Activated T-helper 1 cell treated with anti-CD3 and anti-CD28 coated beads, Interleukin-2, amount 50 U/mL, for 16 hours (primary cell): ENCODE results near the gene RBM22.

Source experiments
- DNase-seq, 2 donors: peaks; one replicate each; pipeline ENCODE4 v3.0.0-alpha.2; 2020; ENCODE audit warnings: low read depth in 1 of 2, low spot score in 1 of 2

The RBM22 gene

DNA sequence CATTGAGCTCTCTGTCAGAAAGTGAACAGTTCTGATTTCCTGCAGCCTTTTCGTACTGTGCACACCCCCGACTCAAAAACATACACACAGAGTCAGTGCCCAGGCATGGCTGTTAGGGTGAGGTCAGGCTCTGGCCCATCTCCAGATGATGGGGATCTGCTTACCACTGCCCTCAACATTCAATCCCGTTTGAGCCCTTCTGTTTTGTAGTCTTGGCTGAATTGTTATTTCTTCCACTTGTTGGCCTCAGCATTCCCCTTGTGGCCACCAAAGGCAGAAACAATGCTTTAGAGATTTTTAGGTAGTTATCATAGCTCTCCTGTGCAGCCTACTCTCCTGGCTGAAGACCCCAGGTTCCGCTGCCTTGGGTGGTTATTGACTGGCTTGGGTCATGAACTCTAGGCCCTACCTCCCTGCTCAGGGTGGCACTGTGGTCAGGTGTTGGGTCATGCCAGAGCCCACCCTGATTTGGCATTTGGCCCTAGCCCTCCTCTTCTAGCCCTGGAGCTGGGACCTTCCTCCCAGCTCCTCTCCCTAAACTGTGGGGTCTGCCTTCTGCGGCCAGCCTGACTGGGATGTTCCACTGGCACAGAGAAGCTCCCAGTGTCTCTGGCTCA lies 47.6 kb downstream of the RBM22 start:
- no peak for DNase-seq

DNA sequence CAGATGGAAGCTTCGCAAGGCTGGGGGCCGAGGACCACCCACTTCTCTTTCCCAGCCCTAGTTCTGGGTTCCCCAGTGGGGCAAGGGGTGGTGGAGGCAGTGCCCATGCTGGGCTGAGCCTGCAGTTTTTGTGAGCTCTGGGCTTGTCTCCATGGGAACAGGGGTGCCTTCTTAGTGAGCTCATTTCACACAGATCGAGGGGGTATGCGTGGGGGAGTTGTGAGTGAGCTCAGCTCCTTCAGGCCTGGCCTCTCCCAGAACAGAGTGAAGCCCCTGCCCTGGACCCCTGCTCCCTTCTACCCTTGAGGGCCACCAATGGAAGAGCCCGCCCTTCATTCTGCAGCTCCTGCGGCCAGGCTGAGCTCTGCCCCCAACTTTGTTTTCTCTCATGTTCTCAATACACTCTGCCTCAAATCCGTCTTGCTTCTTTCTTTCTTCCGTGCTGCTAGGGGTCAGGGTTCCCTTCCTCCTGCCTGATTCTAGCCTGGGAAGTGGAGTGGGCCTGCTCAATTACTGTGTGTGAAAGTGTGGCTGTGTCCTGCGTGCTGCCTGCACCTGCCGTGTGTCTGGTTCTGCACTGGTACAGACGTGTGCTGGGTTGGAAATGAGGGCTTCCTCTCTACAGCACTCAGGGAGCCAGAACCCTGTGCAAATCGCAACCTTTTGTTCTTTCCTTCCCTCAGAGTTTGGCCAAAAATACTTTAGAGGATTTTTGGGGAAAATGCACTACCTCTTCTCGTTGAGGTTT lies 48.8 kb downstream of the RBM22 start:
- no peak for DNase-seq

DNA sequence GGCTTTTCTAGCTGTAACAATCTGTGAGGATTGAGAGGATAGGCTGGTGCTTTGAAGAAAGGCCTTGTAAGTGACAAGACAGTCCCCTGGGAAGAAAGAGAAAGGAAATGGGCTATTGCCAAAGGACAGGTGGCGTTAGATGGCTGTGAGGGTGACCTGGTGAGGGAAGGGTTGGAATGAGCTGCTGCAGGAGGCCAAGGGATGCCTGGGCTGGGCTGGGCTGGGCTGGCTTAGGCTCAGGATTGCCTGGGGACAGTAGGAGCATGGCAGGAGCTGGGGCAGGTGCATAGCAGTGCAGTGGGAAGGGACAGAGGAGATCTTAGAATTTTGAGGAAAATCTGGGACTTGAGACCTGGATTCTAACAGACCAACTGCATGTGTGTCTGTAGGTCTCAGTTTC lies 49.5 kb downstream of the RBM22 start:
- DNase-seq: no peak

DNA sequence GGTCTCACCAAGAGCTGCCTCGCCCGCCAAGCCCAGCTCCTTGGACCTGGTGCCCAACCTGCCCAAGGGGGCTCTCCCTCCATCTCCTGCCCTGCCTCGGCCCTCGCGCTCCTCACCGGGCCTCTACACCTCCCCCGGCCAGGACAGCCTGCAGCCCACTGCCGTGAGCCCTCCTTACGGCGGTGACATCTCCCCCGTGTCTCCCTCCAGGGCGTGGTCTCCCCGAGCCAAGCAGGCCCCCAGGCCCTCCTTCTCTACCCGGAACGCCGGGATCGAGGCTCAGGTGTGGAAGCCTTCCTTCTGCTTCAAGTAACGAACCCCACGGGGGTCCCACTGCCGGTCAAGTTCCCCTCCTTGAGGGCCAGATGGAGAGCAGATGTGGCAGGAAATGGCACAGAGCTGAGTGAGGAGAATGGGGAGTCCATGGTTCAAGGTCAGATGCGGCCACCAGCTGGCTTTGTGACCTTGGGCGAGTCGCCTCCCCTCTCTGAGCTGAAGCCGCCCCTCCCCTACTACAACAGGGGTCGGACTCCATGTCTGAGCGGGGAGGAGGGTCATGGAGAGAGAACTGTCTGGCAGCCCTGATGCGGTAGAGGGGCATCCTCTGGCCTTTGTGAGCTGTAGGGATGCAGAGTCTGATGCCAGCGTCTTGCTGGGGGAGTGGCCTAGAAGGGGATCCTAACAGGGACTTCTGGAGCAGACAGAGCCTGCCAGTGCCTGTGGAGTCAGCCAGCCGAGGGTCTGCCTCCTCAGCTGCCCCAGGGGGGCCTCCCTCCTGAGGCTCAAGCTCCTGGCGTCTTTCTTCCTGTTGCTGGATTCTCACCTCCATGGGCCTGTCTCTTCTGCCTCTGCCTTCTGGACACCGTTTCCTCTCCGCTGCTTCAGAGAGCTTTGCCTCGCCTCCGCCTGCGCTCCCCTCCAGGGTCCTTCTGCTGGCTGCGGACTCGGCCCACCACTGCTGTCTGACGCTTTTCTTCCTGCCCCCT lies 50.5 kb downstream of the RBM22 start:
- DNase-seq: no peak

DNA sequence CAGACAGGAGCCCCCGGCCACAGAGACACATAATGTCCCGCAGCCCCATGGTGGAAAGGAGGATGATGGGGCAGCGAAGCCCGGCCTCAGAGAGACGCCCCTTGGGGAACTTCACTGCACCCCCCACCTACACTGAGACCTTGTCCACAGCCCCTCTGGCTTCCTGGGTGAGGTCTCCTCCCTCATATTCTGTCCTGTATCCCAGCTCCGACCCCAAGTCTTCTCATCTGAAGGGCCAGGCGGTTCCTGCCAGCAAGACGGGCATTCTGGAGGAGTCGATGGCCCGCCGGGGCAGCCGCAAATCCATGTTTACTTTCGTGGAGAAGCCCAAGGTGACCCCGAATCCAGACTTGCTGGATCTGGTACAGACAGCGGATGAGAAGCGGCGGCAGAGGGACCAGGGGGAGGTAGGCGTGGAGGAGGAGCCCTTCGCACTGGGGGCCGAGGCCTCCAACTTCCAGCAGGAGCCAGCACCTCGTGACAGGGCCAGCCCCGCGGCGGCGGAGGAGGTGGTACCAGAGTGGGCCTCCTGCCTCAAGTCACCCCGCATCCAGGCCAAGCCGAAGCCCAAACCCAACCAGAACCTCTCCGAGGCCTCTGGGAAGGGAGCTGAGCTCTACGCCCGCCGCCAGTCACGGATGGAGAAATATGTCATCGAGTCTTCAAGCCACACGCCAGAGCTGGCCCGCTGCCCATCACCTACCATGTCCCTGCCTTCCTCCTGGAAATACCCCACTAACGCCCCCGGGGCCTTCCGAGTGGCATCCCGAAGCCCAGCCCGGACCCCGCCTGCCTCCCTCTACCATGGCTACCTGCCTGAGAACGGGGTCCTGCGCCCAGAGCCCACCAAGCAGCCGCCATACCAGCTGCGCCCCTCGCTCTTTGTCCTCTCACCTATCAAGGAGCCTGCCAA lies 51.5 kb downstream of the RBM22 start:
- no peak for DNase-seq

DNA sequence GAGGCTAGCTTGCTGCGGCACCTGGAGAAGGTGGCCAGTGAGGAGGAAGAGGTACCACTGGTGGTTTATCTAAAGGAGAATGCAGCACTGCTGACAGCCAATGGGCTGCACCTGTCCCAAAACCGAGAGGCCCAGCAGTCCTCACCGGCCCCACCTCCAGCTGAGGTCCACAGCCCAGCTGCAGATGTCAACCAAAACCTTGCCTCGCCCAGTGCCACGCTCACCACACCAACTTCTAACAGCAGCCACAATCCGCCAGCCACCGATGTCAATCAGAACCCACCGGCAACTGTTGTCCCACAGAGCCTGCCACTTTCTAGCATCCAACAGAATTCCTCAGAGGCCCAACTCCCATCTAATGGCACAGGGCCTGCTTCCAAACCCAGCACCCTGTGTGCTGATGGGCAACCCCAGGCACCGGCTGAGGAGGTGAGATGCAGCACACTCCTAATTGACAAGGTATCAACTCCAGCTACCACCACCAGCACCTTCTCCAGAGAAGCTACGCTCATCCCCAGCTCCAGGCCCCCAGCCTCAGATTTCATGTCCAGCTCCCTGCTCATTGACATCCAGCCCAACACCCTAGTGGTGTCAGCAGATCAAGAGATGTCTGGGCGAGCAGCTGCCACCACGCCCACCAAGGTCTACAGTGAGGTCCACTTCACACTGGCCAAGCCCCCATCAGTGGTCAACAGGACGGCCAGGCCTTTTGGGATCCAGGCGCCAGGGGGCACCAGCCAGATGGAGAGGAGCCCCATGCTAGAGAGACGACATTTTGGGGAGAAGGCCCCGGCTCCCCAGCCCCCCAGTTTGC lies 52.4 kb downstream of the RBM22 start:
- DNase-seq: no peak

DNA sequence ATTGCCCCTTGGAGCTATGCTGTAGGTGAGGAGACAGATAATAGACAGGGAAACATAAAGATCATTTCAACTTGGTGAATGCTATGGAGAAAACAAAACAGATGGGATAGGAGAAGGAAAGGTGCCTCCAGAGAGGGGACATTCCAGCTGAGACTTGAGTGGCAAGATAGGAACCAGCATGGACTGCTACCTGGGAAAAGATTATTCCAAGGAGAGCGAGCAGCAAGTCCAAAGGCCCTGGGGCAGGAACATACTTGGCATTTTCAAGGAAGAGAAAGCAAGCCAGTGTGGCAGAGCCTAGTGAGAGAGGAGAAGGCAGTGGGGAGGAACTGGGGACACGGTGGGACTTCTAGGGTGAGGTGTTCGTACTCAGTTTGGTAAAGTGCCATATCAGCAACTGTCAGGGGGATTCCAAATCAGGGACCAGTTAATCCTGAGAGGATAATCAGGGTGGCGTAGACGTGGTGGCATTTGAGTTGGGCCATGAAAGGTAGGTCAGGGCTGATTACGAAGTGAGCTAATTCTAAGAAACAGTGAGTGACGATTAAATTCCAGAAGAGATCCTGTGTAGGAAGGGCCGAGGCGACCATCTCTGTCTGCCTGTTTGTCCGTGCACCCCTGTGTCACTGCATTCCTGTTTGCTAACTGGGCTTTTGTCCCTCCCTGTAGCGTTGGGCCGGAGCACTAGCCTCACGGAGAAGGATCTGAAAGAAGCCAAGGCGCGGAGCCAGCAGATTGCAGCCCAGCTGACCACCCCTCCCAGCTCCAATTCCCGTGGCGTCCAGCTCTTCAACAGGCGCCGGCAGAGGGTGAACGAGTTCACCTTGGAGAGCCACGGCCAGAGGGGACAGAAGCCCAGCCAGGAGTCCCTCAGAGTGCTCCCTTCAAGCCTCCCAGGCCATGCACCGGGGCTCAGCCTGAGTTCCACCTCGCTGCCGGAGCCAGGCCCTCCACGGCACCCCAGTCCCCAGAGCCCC lies 53.3 kb downstream of the RBM22 start:
- no peak for DNase-seq

DNA sequence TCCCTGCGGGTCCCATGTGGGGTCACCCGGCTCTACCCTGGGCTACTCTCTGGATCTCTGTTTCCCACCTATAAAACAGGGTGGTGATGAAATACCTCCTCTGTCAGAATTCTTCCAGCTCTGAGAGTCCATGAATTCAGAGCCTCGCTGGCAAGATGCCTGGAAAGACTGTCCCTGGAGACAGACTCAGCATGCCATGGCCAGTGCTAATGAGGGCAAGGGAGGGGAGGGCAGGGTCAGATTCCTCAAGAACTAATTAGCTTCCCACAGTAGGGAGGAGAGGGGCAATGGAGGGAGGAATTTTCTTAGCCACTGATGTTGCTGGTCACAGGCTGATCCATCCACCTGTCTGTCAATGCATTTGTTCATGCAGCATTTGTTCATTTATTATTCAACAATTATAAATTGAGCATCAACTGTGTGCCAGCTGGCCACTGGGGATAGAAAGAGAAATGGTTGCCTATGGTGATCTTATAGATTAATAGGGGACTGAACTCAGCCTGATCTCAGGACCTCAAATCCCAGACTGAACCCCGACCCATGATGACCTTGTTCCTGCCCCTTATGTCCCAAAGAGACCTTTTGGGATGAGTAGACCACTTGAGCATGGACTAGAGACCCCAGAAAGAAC lies 55.7 kb downstream of the RBM22 start:
- DNase-seq: no peak

DNA sequence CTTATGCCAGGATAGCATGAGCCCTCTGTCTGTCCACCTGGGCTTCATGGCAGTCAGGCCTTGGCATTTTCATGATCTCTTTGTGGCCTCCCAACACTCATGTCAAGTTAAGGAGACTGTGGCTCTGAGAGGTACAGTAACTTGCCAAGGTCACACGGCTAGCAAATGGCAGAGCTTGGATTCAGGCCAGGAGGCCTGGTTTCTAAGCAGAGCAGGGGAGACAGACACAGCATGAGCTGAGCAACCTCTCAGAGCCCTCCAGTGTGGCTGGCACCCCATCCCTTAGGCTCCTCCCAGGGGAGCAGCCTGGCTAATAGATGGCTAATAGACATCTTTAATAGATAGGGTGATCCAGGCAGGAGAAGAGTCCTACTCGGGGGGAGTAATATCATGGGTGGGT lies 56.3 kb downstream of the RBM22 start:
- DNase-seq: no peak

DNA sequence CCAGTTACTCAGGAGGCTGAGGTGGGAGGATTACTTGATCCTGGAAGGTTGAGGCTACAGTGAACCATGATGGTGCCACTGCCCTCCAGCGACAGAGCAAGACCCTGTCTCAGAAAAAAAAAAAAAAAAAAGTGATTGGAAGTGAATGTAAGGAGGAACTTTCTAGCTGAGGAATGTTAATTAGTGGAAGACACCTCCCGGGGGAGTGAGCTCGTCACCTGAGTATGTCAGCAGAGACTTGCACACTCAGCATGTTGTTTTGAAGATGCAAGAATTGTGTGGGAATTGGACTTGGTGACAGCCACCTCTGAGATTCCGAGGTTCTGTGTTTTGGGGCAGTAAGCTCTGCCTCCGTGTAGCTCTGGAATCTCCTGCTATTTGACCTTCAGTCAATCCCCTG lies 56.8 kb downstream of the RBM22 start:
- DNase-seq: no peak

DNA sequence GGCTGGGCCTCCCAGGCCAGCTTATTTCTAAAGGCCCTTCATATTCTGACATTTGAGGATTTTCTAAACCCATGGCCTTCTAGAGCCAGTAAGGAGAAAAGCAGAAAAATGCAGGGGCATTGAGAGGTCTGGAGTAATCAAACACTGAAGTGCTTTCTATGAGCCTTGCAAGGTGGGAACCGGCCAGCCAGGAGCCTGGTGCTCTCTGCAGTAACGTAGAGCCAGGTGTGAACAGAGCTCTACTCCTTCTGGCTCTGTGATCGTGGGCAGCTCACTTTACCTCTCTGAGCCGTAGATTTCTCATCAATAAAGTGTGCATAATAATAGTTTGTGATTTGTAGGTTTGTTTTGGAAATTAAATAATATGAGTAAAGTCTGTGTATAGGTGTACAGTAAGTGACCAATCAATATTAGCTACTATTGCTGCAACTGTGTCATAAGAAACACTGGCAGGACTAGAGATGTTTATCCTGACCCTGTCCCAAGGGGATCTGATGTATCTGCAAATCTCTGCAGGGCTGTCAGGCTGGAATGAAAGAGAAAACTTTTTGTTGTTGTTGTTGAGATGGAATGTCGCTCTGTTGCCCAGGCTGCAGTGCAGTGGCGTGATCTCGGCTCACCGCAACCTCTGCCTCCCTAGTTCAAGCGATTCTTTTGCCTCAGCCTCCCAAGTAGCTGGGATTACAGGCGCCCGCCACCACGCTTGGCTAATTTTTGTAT lies 57.7 kb downstream of the RBM22 start:
- no peak for DNase-seq

DNA sequence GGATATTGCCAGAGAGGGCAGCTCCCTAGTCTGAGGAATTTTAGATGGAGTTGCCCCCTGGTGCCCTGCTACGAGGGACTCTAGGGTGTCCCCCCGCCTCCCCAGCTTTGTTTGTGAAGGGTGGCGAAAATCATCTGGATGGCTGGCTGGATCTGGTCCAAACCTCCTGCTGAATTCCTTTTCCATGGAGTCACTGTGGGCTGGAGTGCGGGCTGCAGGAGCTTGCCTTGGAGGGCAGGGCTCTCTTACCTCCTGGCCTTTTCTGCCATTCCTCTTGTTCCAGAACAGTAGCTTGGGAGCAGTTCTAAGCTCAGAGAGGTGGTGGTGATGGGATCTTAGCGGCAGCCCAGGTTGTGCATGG lies 58.3 kb downstream of the RBM22 start:
- DNase-seq: no peak

DNA sequence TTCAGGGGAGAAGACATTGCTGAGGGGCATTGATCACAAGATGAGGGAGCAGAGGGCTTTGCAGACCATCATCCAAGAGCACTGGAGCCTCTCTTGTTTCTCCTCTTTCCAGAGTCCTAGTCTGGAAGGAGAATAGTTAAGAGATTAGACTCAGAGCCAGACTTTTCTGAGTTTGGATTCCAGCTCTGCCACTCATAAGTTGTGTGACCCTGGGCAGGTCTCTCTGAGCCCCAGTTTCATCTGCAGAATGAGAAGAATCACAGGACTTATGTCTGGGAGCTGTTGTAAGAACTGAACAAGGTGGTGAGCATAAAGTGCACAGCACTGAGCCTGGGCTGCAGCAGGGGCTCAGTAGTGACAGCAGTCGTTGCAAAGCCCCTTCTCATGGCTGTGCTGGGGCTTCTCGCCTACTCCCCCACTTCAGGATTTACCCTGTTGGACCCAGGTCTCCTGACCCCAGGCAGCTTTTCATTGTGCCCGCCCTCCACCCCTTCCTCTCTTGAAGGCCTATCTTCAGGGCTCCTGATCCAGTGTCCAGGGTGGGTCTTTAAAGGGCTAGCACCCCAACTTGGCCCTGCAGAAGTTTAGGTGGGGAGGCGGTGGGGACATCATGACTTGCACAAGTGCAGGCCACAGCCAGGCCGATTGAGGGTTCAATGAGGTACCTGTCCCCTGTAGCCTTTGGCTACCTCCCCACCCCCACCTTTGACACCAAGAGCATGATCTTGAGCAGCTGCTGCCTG lies 58.9 kb downstream of the RBM22 start:
- DNase-seq: no peak

DNA sequence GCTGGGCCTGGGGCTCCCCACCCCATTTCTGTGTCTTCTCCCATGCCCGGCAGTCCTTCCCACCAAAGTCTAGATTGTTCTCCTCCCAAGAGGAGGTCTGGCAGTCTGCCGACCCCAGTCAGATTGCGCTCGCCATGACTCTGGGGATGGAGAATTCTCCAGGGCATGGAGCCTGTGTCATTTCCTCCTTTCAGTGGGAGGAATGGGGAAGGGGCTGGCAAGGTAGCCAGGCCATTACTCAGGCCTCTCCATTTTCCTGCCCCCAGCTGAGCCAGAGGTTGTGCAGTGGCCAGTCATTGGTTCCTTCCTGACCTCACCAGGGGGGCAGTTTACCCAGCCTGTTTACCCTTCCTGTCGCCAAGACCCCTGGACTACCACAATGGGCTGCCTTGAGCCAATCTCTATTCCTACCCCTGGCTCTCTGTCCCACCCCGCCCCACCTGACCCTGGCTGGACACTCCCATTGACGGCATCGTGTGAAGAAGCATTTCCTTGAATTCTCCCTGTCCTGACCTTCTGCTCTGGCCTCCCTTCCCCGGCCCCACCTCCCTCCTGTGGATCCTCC lies 59.8 kb downstream of the RBM22 start:
- DNase-seq: no peak
